SK-N-SH (cell line): Measurements from ENCODE around the gene MAST4. TPM values are rescaled to one million over a fixed set of nuclear protein-coding genes. Genes with fewer than 3 reads are reported as not detected.

Source experiments
- CTCF ChIA-PET: fragments of 300-600, 350-600 bp; formaldehyde crosslinking; extraction: SDS; loops from one replicate; lab custom pipeline; 2021; lab: Yijun Ruan, JAX
- POLR2A ChIA-PET: fragments of 350-600 bp; sonication (Branson Sonifier 250); formaldehyde crosslinking; extraction: SDS; loops from one replicate; lab custom pipeline; 2020; ENCODE audit warnings: antibody characterized with exemption, inconsistent platforms; lab: Yijun Ruan, JAX
- DNase-seq: peaks from one replicate; pipeline ENCODE4 v3.0.0; 2012
- H2AFZ ChIP-seq: fragments of 200-600 bp; sonication (generic); 2 replicates; pipeline ENCODE4 v1.8.1; 2016; ENCODE audit warnings: antibody characterized with exemption, mild to moderate bottlenecking, low read depth
- H3F3A ChIP-seq: fragments of 200-600 bp; sonication (generic); replicated peaks from 2 replicates; pipeline ENCODE3; 2016; ENCODE audit warnings: antibody characterized with exemption, mild to moderate bottlenecking; ENCODE audit not compliant: insufficient read depth
- H3K27ac ChIP-seq, 2 experiments: fragments of 200-500 bp in 1 of 2; fragments of 200-600 bp in 1 of 2; sonication (Bioruptor generic) in 1 of 2; sonication (generic), shearing (Covaris generic) in 1 of 2; 2 replicates each; pipeline versions ENCODE4 v1.5.1 to v1.6.1; 2014 to 2016; ENCODE audit warnings: low read depth in 2 of 2, inconsistent platforms in 1 of 2, low read length in 1 of 2, mild to moderate bottlenecking in 1 of 2, mixed read lengths in 1 of 2
- H3K27me3 ChIP-seq: fragments of 200-600 bp; sonication (generic), shearing (Covaris generic); 2 replicates; pipeline ENCODE4 v1.6.1; 2016; ENCODE audit warnings: mixed run types; ENCODE audit not compliant: insufficient read depth
- H3K36me3 ChIP-seq, 2 experiments: fragments of 200-500 bp in 1 of 2; fragments of 200-600 bp in 1 of 2; sonication (Bioruptor generic) in 1 of 2; sonication (generic) in 1 of 2; replicated peaks in 1 of 2; 2 replicates each; pipeline versions ENCODE3 to v1.5.1; 2014 to 2016; ENCODE audit warnings: low read length in 1 of 2, mild to moderate bottlenecking in 1 of 2; ENCODE audit not compliant: insufficient read depth in 2 of 2, control insufficient read depth in 1 of 2
- H3K4me1 ChIP-seq, 2 experiments: fragments of 200-500 bp in 1 of 2; fragments of 200-600 bp in 1 of 2; sonication (Bioruptor generic) in 1 of 2; sonication (generic), shearing (Covaris generic) in 1 of 2; 2 replicates each; pipeline versions ENCODE4 v1.5.1 to v1.6.1; 2014 to 2016; ENCODE audit warnings: low read depth in 1 of 2, low read length in 1 of 2, mixed run types in 1 of 2; ENCODE audit not compliant: insufficient read depth in 2 of 2, control insufficient read depth in 1 of 2
- H3K4me2 ChIP-seq: fragments of 200-600 bp; sonication (generic), shearing (Covaris generic); 2 replicates; pipeline ENCODE4 v1.6.1; 2017; ENCODE audit warnings: mixed run types
- H3K4me3 ChIP-seq, 2 experiments: fragments of 200-500 bp in 1 of 2; fragments of 200-600 bp in 1 of 2; sonication (Bioruptor generic) in 1 of 2; sonication (generic), shearing (Covaris generic) in 1 of 2; 2 replicates each; pipeline versions ENCODE4 v1.5.1 to v1.8.1; 2014 to 2016; ENCODE audit warnings: low read depth in 2 of 2, inconsistent platforms in 1 of 2, low read length in 1 of 2, mild to moderate bottlenecking in 1 of 2, mixed read lengths in 1 of 2, moderate library complexity in 1 of 2
- H3K79me2 ChIP-seq: fragments of 200-600 bp; sonication (generic); 2 replicates; pipeline ENCODE4 v1.8.1; 2017; ENCODE audit warnings: mild to moderate bottlenecking; ENCODE audit not compliant: insufficient read depth
- H3K9ac ChIP-seq: fragments of 200-600 bp; sonication (generic); 2 replicates; pipeline ENCODE4 v1.6.1; 2017; ENCODE audit warnings: mixed run types
- H3K9me2 ChIP-seq: fragments of 200-600 bp; sonication (generic); 2 replicates; pipeline ENCODE4 v1.6.1; 2017; ENCODE audit warnings: mixed run types
- H3K9me3 ChIP-seq: fragments of 200-600 bp; sonication (generic); 2 replicates; pipeline ENCODE4 v1.6.1; 2017; ENCODE audit warnings: mixed run types, mild to moderate bottlenecking, moderate library complexity
- H4K20me1 ChIP-seq: fragments of 200-600 bp; sonication (generic); 2 replicates; pipeline ENCODE4 v1.6.1; 2017; ENCODE audit warnings: mild to moderate bottlenecking, mixed run types; ENCODE audit not compliant: insufficient read depth
- ELF1 ChIP-seq: IDR thresholded peaks from 2 replicates; pipeline ENCODE4 v1.4.0; 2012
- EZH2phosphoT487 ChIP-seq: fragments of 200-600 bp; sonication (generic); IDR thresholded peaks from 2 replicates; pipeline ENCODE4 v1.6.1; 2017; ENCODE audit warnings: low read depth, mixed run types, mild to moderate bottlenecking, antibody characterized with exemption, moderate library complexity, borderline replicate concordance
- FOSL2 ChIP-seq: IDR thresholded peaks from 2 replicates; pipeline ENCODE4 v1.4.0; 2012; ENCODE audit warnings: low read depth, mild to moderate bottlenecking, moderate library complexity, borderline replicate concordance
- FOXJ3 ChIP-seq: sonication (generic); formaldehyde crosslinking; IDR thresholded peaks from 2 replicates; pipeline ENCODE4 v1.5.1; 2020; ENCODE audit warnings: mild to moderate bottlenecking, missing genetic modification reagents
- NFIC ChIP-seq: IDR thresholded peaks from 2 replicates; pipeline ENCODE4 v1.4.0; 2012; ENCODE audit warnings: borderline replicate concordance
- YY1 ChIP-seq: IDR thresholded peaks from 2 replicates; pipeline ENCODE4 v1.4.0; 2012; ENCODE audit warnings: low read depth, mild to moderate bottlenecking
- WGBS: methylation state at CpG from one replicate; pipeline ENCODE4 v1.1.6; 2017; ENCODE audit warnings: low lambda C conversion rate; 5-methylcytosine and 5-hydroxymethylcytosine counted together
- polyA plus RNA-seq, 3 experiments: library from polyadenylated mRNA; depleted of rRNA; stranded (reverse); fragments of >200 nt; gene quantifications; 2 replicates each; pipeline ENCODE4 v1.2.3, GENCODE V29; 2012
- TF ChIP-seq, protein P1 (sequence below): fragments of 150-350 bp; IDR thresholded peaks from 2 replicates; pipeline ENCODE4 v1.6.1; 2016; ENCODE audit warnings: mild to moderate bottlenecking, low read depth, low read length
- TF ChIP-seq, protein P2 (sequence below): fragments of 150-350 bp; IDR thresholded peaks from 2 replicates; pipeline ENCODE4 v1.6.1; 2017; ENCODE audit warnings: antibody characterized with exemption, low read length, low read depth, borderline replicate concordance

The MAST4 gene
- polyA plus RNA-seq, 1 of the 3 experiments (the other 2 are of a cell fraction) = 2.2 TPM

DNA sequence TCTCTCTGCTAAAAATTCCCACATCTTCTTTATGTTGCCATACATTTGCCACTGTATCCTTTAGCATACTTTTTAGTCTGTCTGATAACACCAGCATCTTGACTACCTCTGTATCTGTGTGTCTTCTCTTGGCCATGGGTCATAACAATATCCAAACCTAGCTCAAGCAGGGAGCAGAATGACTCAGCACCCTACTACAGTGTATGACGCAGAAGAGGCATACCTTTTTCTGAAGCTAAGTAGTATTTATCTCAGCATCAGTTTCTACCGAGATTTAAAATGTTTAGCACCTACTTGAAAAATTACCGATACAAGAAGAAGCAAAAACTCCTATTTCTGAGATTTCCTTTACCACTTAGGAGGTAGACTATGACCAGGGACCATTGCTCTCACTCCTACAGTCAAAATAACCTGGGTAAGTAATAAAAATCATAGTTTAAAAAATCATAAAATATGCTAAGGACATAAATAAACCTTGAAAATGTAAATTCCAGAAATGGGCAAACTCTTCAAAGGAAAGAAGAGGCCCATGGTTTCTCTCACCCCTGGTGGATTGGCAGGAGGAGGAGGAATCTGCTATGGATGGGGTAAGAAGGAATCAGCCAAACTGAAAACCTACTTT lies 286.5 kb downstream of the MAST4 start:
- no peaks in the 10 kb centered on the region for H3K27me3 ChIP-seq
- no peak overlapping the region for H3K9ac ChIP-seq
- CTCF ChIA-PET = no interaction called here
- no peaks in the 10 kb centered on the region for H3K79me2 ChIP-seq
- H4K20me1 ChIP-seq = no peaks in the 10 kb centered on the region
- H3F3A ChIP-seq = no peaks in the 10 kb centered on the region
- no peaks in the 10 kb centered on the region for H3K9me2 ChIP-seq
- 0 out of 4 replicates have a peak, but pooled peaks cover 0 to 4% of the 10 kb centered on the region in 2 experiments for H3K4me1 ChIP-seq
- H3K4me2 ChIP-seq = no peak overlapping the region
- no peaks in the 10 kb centered on the region for H3K9me3 ChIP-seq
- no peak overlapping the region for H3K27ac ChIP-seq
- H3K4me3 ChIP-seq = no peak overlapping the region
- POLR2A ChIA-PET = no interaction called here
- WGBS = 18% methylated on average over 3 of the region's 3 CpGs
- H3K36me3 ChIP-seq = no peaks in the 10 kb centered on the region
- H2AFZ ChIP-seq = no peak overlapping the region
- no peak for DNase-seq
- TF ChIP-seq NFIC = no peak

DNA sequence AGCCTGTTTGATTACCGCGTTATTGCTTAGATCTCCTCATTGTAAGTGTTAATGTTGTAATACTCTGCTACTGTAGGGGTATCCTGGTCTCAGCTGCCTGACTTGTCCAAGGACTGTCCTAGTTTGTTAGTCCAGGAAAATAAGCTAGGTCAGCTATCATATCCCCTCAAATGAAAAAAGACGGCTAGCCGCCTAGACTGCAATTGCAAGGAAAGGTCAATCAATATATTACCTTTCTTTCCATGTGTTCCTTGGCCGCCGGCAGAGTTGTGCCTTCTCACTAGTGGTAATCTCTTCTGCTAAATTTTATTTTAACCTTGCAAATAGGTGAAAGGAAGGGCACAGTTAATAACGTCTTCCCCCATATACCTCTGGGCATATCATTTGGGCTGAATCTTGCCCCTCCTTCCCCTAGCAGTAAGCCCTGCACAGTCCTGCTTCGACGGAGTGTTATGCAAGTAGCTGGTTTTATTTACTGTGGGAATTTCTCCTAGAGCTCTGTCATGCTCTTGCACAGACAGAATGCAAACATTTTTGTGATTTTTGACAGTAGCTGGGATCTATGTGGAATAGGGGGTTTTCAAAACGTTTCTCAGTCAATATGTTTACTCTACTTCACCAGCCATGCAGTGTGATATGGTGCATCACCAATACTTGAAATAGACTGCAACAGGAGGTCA lies 288.5 kb downstream of the MAST4 start:
- WGBS = 80% methylated on average over 10 of the region's 10 CpGs
- CTCF ChIA-PET = interaction anchor here (0.7 to 1.3 kb wide), 3 partner anchors 12 to 109 kb away, joined by 3 read pairs; no protein-coding TSS in a partner anchor

More for the DNA sequence above, 288.5 kb downstream of the MAST4 start:
- 0 out of 4 replicates have a peak, but pooled peaks cover 0 to 4% of the 10 kb centered on the region in 2 experiments for H3K4me1 ChIP-seq
- no peaks in the 10 kb centered on the region for H3K27me3 ChIP-seq
- H3K27ac ChIP-seq = no peak overlapping the region
- no peak overlapping the region for H3K9ac ChIP-seq
- no peak overlapping the region for H3K4me3 ChIP-seq
- no peak overlapping the region for H3K4me2 ChIP-seq
- no peaks in the 10 kb centered on the region for H3K36me3 ChIP-seq
- H3K79me2 ChIP-seq = no peaks in the 10 kb centered on the region
- H3F3A ChIP-seq = no peaks in the 10 kb centered on the region
- POLR2A ChIA-PET = interaction anchor here (0.9 kb wide), 1 partner anchor 13 kb away, joined by 3 read pairs; no protein-coding TSS in a partner anchor
- TF ChIP-seq EZH2phosphoT487 (no peak), FOXJ3 (CRISPR knock-in tag) (no peak), FOSL2 (no peak), NFIC (no peak), ELF1 (no peak), YY1 (no peak)
- TF ChIP-seq, protein P1, sequence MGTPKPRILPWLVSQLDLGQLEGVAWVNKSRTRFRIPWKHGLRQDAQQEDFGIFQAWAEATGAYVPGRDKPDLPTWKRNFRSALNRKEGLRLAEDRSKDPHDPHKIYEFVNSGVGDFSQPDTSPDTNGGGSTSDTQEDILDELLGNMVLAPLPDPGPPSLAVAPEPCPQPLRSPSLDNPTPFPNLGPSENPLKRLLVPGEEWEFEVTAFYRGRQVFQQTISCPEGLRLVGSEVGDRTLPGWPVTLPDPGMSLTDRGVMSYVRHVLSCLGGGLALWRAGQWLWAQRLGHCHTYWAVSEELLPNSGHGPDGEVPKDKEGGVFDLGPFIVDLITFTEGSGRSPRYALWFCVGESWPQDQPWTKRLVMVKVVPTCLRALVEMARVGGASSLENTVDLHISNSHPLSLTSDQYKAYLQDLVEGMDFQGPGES = no peak
- TF ChIP-seq, protein P2, sequence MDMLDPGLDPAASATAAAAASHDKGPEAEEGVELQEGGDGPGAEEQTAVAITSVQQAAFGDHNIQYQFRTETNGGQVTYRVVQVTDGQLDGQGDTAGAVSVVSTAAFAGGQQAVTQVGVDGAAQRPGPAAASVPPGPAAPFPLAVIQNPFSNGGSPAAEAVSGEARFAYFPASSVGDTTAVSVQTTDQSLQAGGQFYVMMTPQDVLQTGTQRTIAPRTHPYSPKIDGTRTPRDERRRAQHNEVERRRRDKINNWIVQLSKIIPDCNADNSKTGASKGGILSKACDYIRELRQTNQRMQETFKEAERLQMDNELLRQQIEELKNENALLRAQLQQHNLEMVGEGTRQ = no peak
- H2AFZ ChIP-seq = no peak overlapping the region
- no peak for DNase-seq
- H3K9me2 ChIP-seq = no peaks in the 10 kb centered on the region
- H4K20me1 ChIP-seq = no peaks in the 10 kb centered on the region
- no peaks in the 10 kb centered on the region for H3K9me3 ChIP-seq
